ENCODE results near the gene SEC24A.

GRCh38 chr5:134758504-134759341 lies 110.1 kb downstream of the SEC24A start, which contains the start of gene DDX46:
- TF ChIP-seq, protein P1, sequence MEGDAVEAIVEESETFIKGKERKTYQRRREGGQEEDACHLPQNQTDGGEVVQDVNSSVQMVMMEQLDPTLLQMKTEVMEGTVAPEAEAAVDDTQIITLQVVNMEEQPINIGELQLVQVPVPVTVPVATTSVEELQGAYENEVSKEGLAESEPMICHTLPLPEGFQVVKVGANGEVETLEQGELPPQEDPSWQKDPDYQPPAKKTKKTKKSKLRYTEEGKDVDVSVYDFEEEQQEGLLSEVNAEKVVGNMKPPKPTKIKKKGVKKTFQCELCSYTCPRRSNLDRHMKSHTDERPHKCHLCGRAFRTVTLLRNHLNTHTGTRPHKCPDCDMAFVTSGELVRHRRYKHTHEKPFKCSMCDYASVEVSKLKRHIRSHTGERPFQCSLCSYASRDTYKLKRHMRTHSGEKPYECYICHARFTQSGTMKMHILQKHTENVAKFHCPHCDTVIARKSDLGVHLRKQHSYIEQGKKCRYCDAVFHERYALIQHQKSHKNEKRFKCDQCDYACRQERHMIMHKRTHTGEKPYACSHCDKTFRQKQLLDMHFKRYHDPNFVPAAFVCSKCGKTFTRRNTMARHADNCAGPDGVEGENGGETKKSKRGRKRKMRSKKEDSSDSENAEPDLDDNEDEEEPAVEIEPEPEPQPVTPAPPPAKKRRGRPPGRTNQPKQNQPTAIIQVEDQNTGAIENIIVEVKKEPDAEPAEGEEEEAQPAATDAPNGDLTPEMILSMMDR (IDR thresholded peaks at IDR 0.05), result peak; percentile 93
- no peak for TF ChIP-seq ZFX (IDR thresholded peaks at IDR 0.05; ENCODE audit: borderline replicate concordance)

Data from 22Rv1 (cell line).